Measurements from ENCODE around the gene HSPA5. TPM values are rescaled to one million over a fixed set of nuclear protein-coding genes. Genes with fewer than 3 reads are reported as not detected.
A peak's percentile ranks its signal among the peaks of the same experiment; 100 is the strongest.
"Not testable (repeated sequence)": the region's sequence is repeated elsewhere in the genome, so short reads cannot be mapped to it uniquely, and the experiment has no call there.

The HSPA5 gene
- total RNA-seq, 1 donor = 153 TPM

DNA sequence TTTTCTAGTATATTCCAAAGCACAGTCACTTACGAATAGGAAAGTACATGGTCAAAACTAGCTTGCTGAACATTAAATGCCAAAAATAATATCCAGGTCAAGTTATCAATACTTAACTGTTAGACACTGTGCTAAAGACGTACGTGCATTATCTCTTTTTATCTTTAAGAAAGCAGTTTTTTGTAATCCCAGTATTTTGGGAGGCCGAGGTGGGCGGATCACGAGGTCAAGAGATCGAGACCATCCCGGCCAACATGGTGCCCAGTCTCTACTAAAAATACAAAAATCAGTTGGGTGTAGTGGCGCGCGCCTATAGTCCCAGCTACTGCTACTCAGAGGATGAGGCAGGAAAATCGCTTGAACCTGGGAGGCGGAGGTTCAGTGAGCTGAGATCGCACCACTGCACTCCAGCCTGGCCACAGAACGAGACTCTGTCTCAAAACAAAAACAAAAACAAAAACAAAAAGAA is 2.7 kb upstream of the HSPA5 start:
- DNase-seq (ENCODE audit: low read depth in 2 of 3, low spot score in 2 of 3) = no peak

DNA sequence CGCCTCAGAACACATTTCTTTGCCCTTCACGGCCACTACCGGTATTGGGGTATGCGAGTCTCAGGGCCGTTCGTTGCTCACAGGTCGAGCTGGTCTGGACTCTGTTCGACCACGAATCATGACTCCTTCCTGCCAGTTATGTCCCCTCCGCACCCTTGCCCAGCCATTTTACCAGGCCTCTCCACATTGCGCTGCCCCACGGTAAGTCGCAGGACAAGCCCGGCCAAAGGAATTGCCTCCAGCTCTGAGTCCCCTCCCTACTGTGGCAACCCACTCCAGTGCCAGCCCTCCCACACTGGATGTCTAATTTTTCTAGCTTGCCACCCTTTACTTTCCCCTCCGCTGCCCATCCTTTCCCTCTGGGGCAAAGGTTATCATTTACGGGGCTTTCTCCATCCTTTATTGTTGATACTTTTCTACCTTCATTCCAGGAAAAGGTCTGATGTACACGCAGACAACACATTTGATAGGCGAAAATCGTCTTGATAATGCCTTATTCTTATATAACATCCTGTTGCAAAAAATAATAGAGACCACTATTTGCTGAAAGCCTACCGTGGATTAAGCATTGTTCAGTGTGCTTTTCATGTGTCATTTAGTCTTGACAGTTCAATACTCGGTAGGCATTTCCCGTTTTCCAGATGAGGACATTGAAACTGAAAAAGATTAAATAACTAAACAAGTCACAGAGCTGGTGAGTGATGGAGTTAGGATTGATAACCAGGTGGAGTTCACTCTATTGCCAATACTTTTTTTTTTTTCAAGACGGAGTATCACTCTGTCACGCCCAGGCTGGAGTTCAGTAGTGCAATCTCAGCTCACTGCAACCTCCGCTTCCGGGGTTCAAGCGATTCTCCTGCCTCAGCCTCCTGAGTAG is 958 bp upstream of the HSPA5 start:
- no peak for DNase-seq (ENCODE audit: low read depth in 2 of 3, low spot score in 2 of 3)

DNA sequence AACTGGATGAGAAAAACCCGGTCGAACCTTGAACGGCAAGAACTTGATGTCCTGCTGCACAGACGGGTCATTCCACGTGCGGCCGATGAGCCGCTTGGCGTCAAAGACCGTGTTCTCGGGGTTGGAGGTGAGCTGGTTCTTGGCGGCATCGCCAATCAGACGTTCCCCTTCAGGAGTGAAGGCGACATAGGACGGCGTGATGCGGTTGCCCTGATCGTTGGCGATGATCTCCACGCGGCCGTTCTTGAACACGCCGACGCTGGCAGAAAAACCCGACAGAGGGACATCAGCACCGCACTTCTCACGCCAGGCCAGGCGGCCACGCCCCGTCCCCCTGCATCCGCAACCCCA is 519 bp downstream of the HSPA5 start:
- DNase-seq (ENCODE audit: low read depth in 2 of 3, low spot score in 2 of 3) = peak in 1 of 3 donors; percentile 43

DNA sequence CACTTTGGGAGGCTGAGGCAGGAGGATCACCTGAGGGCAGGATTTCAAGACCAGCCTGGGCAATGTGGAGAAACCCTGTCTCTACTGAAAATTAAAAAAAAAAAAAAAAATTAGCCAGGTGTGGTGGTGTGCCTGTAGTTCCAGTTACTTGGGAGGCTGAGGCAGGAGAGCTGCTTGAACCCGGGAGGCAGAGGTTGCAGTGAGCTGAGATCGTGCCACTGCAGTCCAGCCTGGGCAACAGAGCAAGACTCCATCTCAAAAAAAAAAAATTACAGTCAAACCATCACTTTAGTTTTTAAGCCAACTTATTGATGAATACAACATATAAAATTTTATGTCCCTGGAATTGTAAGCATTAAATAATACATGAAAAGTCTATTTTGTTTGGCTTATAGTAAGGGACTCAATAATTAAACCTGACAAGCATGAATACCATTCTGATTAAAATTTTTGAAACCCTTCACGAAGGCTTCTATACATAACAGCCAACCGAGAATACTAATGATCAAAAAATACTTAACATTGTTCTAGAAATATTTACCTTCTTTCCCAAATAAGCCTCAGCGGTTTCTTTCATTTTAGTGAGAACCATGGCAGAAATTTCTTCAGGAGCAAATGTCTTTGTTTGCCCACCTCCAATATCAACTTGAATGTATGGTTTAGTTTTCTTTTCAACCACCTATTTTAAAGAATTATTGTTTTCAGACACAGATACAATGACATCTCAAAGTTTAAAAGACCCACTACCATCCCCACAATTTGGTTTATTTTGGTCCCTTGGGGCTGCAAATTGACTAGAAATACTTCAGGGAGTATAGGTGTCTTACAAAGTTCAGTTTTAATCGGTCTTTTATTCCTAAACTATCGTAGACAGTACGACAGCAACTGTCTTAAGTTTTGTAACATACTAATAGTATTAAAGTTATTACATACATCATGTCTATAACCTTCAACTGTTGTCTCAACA is 1.2 kb downstream of the HSPA5 start:
- no peak for DNase-seq (ENCODE audit: low read depth in 2 of 3, low spot score in 2 of 3)

DNA sequence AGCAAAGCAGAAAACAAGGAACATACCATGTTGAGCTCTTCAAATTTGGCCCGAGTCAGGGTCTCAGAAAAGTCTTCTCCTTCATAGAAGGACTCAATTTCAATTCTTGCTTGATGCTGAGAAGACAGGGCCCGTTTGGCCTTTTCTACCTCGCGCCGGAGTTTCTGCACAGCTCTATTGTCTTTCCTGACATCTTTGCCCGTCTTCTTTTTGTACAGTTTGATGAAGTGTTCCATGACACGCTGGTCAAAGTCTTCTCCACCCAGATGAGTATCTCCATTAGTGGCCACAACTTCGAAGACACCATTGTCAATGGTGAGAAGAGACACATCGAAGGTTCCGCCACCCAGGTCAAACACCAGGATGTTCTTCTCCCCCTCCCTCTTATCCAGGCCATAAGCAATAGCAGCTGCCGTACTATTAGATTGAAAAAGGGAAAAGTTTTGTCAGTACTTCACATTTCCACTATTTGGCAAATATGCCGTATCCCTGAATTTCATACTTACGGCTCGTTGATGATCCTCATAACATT is 2.2 kb downstream of the HSPA5 start:
- DNase-seq (ENCODE audit: low read depth in 2 of 3, low spot score in 2 of 3) = no peak

DNA sequence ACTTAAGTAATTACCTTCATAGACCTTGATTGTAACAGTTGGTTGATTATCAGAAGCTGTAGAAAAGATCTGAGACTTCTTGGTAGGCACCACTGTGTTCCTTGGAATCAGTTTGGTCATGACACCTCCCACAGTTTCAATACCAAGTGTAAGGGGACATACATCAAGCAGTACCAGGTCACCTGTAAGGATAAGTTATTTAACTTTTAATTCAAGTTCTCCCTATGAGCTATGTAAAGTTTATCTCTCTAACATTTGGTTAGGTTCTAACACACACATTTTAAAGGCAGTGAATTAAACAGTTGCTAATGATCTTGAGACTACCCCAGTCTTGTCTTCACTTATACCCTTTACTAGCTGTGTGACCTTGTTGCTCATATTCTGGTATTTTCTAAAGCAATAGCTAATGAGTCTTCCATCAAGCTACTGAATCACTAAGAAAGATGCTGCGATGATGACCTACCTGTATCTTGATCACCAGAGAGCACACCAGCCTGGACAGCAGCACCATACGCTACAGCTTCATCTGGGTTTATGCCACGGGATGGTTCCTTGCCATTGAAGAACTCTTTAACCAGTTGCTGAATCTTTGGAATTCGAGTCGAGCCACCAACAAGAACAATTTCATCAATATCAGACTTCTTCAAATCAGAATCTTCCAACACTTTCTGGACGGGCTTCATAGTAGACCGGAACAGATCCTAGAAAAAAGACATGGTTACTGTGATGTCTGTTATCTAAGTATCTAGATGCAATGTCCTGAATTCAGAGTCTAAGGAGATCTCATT is 2.8 kb downstream of the HSPA5 start:
- DNase-seq (ENCODE audit: low read depth in 2 of 3, low spot score in 2 of 3) = no peak

DNA sequence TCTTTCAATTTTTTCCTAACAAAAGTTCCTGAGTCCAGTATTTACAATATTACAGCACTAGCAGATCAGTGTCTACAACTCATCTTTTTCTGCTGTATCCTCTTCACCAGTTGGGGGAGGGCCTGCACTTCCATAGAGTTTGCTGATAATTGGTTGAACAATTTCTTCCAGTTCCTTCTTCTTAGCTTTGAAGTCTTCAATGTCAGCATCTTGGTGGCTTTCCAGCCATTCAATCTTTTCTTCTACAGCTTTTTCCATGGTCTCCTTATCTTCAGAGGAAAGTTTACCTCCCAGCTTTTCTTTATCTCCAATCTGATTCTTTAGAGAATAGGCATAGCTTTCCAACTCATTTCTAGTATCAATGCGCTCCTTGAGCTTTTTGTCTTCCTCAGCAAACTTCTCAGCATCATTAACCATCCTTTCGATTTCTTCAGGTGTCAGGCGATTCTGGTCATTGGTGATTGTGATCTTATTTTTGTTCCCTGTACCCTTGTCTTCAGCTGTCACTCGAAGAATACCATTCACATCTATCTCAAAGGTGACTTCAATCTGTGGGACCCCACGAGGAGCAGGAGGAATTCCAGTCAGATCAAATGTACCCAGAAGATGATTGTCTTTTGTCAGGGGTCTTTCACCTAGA is 4.5 kb downstream of the HSPA5 start:
- DNase-seq (ENCODE audit: low read depth in 2 of 3, low spot score in 2 of 3) = not testable (repeated sequence)

DNA sequence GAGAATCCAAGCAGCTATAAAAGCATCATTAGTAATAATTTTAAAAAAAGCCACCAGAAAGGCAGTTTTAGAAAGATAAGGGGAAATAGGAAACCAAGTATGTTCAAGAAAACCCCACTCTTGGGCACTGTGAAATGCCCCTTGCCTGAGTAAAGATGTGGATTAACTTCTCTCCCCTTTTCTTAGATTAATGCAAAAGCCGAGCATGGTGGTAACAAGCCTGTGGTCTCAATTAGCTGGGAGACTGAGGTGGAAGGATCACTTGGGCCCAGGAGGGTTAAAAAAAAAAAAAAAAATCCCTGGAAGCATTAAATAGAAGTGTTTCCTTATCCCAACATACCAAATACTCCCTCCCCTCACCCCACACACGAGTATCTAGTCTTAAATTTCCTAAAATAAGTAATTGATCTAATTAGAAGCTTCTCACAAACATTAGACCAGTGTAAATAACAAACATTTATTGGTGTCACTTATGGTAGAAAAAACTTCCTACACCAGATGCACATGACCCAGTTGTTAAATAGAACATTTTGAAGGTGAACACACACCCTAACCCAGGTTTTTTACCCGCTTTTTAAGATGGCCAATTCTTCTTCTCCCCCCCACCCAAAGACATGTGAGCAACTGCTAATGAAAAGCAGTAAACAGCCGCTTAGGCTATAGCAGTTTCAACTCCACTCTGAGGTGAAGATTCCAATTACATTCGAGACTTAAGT is 5.2 kb downstream of the HSPA5 start:
- peak in 1 of 3 donors; percentile 51 for DNase-seq (ENCODE audit: low read depth in 2 of 3, low spot score in 2 of 3)

DNA sequence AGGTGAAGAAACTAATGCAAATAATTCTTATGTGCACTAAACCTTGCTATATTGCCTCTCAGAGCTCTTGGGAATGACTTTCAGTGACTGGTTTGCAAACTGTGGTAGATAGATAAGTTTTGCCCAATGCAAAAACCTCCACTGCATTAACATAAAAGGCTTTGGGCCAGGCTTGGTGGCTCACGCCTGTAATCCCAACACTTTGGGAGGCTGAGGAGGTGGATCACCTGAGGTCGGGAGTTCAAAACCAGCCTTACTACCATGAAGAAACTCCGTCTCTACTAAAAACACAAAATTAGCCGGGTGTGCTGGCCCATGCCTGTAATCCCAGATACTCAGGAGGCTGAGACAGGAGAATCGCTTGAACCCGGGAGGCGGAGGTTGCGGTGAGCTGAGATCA is 7.0 kb downstream of the HSPA5 start:
- DNase-seq (ENCODE audit: low read depth in 2 of 3, low spot score in 2 of 3) = not testable (repeated sequence)

DNA sequence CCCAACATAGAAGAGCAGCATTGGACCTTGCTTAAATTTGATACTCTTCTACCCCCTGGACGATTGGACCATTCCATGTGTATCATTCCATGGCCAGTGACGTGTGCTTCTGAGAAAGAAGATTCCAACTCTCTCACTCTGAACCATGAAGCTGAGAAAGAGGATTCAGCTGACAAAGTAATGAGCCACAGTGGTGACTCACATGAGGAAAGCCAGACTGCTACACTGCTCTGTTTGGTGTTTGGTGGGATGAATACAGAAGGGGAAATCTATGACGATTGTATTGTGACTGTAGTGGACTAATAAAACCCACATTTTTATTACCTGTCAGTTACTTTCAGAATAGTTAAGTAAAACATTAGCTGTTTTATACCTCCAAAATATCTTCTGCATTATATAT is 7.5 kb downstream of the HSPA5 start:
- no peak for DNase-seq (ENCODE audit: low read depth in 2 of 3, low spot score in 2 of 3)

DNA sequence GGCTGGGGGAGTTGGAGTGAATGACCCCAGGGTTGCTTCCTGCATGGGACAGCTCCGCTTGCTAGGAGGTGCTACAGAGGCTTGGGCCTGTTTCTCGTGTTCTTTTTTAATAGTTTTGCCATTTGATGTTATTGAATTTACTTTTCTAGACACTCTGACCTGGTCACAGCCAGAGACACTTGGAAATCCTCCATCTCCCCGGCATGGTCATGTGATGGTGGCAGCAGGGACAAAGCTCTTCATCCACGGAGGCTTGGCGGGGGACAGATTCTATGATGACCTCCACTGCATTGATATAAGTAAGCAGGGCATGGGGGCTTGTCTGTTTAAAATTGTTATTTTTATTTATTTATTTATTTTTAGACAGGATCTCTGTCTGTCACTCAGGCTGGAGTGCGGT is 13.4 kb downstream of the HSPA5 start:
- no peak for DNase-seq (ENCODE audit: low read depth in 2 of 3, low spot score in 2 of 3)

DNA sequence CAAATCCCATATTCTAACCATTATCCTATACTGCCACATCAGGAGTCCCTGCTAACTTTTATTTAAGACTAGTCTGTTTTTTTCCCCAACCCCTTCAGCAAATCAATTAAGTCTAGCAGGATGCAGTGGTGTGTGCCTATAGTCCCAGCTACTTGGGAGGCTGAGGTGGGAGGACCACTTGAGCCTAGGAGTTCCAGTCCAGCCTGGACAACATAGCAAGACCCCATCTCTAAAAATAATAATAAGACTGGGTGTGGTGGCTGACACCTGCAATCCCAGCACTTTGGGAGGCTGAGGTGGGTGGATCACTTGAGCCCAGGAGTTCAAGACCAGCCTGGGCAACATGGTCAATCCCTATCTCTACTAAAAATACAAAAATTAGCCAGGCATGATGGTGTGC is 16.3 kb downstream of the HSPA5 start:
- not testable (repeated sequence) for DNase-seq (ENCODE audit: low read depth in 2 of 3, low spot score in 2 of 3)

DNA sequence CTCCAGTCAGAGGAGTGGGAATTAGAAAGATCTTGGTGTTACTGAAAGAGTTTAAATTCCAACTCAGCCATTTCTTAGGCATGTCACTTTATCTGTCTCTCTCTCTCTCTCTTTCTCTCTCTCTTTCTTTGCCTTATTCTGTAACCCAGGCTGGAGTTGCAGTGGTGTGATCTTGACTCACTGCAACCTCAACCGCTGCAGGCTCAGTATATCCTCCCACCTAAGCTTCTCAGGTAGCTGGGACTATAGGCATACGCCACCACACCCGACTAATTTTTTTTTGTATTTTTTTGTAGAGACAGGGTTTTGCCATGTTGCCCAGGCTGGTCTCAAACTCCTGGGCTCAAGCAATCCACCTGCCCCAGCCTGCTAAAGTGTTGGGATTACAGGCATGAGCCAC is 22.5 kb downstream of the HSPA5 start:
- no peak for DNase-seq (ENCODE audit: low read depth in 2 of 3, low spot score in 2 of 3)

DNA sequence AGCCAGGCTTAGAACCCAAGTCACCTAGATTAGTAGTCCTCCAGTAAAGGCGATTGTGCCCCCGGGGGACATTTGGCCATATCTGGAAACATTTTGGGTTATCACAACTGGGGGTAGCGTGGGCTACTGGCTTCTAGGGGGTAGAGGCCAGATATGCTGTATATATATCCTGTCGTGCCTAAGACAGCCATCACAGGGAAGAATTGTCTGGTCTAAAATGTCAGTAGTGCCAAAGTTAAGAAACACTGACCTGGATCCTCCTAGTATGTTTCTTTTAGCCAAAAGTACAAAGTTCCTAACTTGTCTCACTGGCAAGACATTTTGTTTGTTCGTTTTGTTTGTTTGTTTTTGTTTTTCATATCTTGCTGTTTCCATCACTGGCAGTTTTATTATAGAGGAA is 27.0 kb downstream of the HSPA5 start:
- no peak for DNase-seq (ENCODE audit: low read depth in 2 of 3, low spot score in 2 of 3)

DNA sequence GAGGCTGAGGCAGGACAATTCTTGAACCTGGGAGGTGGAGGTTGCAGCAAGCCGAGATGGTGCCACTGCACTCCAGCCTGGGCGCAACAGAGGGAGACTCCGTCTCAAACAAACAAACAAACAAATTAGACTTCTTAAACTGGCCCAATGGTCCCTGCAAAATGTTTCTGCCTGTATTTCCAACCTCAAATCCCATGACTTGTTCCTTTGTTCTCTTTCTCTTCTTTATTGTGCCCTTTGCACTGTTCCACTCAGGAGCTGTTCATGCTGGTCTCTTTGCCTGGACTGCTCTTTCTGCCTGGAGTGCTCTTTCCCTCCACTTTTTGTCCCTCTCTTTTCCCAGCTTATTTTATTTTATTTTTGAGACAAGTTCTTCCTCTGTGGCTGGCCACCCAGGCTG is 36.7 kb downstream of the HSPA5 start:
- DNase-seq (ENCODE audit: low read depth in 2 of 3, low spot score in 2 of 3) = no peak

DNA sequence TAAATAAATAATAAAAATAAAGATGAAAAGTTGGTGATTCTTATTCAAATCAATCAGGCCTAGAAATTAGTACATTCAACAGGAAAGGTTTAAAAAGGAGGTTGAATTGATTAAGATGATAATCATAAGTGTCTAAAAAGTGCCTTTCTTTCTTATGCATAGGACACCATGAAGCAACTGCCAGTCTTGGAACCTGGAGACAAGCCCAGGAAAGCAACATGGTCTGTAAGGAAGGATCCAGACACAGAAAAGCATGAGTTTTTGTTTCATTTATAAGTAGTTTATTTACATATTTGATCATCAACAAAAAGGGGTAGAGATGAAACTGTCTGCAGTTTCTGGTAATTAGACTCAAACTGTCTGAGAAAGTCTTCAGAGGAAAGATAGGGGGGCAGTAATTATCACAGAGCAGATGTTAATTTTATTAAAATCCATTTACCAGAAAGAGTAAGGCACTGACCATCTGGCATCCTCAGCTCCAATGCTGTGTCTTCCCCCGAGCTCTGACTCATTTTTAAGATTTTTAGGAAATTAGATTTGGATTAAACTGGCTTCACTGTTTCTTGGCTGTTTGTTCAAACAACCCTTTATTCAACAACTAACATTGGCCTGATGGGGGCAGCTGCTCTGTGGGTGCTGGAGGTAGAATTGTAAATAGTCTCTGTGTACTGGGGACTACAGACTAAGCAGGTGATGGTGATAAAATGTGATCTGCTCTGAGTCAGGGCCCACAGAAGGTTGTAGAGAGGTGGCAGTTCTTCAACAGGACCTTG is 38.1 kb downstream of the HSPA5 start:
- no peak for DNase-seq (ENCODE audit: low read depth in 2 of 3, low spot score in 2 of 3)

DNA sequence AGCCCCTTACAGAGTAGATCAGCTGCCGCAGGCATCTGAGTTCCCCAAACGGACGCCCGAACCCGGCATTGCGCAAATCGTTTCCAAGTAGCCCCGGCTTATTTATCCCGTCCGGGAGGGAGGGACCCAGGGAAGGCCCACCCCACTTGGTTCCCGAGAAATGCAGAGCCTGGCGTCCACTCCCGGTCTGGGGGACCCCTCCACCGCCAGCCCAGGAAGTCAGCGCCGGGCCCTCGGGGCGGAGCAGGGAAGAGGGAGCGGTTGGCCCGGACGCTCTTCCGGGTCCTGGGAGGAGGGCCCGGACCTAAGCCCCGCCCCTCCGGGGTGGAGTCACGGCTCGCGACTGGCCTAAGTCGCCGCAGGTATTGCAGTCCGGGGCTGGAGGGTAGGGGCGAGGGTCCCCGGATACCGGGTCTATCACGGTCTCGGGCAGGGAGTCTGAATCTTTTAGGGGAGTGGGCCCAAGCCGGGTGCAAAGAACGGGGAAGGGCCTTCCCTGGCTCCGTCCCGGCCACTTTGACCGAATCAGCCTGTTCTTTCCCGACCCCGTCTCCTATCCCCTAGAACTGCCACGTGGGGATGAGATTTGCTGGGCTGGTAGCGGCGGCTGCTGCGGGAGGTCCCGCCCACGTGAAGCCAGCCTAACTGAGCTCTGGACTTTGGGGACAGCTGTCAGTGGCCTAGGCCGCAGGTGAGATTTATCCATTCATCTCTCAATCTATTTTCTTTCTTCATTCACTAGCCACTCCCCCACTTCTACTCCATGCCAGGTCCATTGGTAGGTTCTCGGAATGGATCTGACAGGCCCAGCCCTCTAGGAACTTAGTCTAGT is 40.7 kb downstream of the HSPA5 start, which contains the start of gene RABEPK:
TSS of gene RABEPK (plus strand) at position 327 of the 832 bp plus-strand sequence. CDS start 2,472 bp downstream, outside the sequence.
- DNase-seq (ENCODE audit: low read depth in 2 of 3, low spot score in 2 of 3) = peak; percentile 67 to 92 (median 92)

DNA sequence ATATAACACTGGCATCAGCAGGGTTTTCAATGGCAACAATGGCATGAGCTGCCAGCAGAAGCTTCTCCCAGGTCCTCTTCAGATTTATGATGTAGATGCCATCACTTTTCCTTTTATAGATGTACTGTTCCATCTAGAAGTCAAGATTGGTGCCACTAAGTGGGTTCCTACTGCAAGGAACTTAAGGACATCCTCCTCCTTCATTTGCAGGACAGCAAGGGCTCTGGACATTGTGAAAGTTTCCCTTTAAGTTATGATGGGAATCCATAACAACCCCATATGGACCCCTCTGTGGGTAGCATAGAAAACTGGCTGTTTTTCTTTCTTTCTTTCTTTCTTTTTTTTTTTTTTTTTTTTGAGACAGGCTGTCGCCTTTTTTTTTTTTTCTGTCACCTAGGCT is 45.6 kb downstream of the HSPA5 start:
- DNase-seq (ENCODE audit: low read depth in 2 of 3, low spot score in 2 of 3) = not testable (repeated sequence)

Measured in hematopoietic multipotent progenitor cell (in vitro differentiated cells).